ENCODE measurements around the gene NCKAP5.

Gene NCKAP5

GRCh38 chr2:132636346-132636745 lies 931.9 kb downstream of the NCKAP5 start:
- no peak for DNase-seq (ENCODE audit: low read depth in 2 of 2)

GRCh38 chr2:132633635-132634034 lies 934.6 kb downstream of the NCKAP5 start:
- DNase-seq (ENCODE audit: low read depth in 2 of 2) = no peak

GRCh38 chr2:132632000-132632649 lies 936.1 kb downstream of the NCKAP5 start:
- DNase-seq (ENCODE audit: low read depth in 2 of 2) = no peak

- DNase-seq (ENCODE audit: low read depth in 2 of 2) = no peak
Measured at GRCh38 chr2:132627536-132627935, 940.7 kb downstream of the NCKAP5 start.

- no peak for DNase-seq (ENCODE audit: low read depth in 2 of 2)
Measured at GRCh38 chr2:132623096-132623839, 945.0 kb downstream of the NCKAP5 start.

Data from stimulated activated CD8-positive, alpha-beta memory T cell treated with anti-CD3 and anti-CD28 coated beads, Interleukin-7, amount 100 ng/mL, for 4 hours (primary cell).